Left renal pelvis (tissue), 4 donors: ENCODE data around the gene MAGEB10. TPM values are rescaled to one million over a fixed set of nuclear protein-coding genes. Genes with fewer than 3 reads are reported as not detected.
"Not testable (repeated sequence)": the region's sequence is repeated elsewhere in the genome, so short reads cannot be mapped to it uniquely, and the experiment has no call there.

Source experiments
- DNase-seq, 4 donors: peaks; one replicate each; pipeline ENCODE4 v3.0.0-alpha.2; 2013; ENCODE audit warnings: low read depth in 4 of 4, low spot score in 3 of 4
- polyA plus RNA-seq, 4 donors: library from polyadenylated mRNA; unstranded; fragments of 120-200 nt; gene quantifications; one replicate each; pipeline ENCODE4 v1.2.1, GENCODE V29; 2013; ENCODE audit not compliant: insufficient read length in 4 of 4

The MAGEB10 gene
- not detected for polyA plus RNA-seq

- DNase-seq, result no peak
Observed at GRCh38 chrX:27807690-27808089, at the start of gene MAGEB10. Gene MAGEB10, plus strand, starts transcription at chrX:27807990. Its CDS starts 13,317 bp downstream, at chrX:27821307.

GRCh38 chrX:27765718-27766117, 42.1 kb upstream of the MAGEB10 start:
- DNase-seq, result no peak

GRCh38 chrX:27767387-27767786, 40.4 kb upstream of the MAGEB10 start:
- no peak for DNase-seq

GRCh38 chrX:27775984-27776383, 31.8 kb upstream of the MAGEB10 start:
- no peak for DNase-seq

GRCh38 chrX:27796640-27797257, 11.0 kb upstream of the MAGEB10 start:
- DNase-seq, result no peak

GRCh38 chrX:27797575-27797974, 10.2 kb upstream of the MAGEB10 start:
- no peak for DNase-seq

- no peak for DNase-seq
Observed at GRCh38 chrX:27808226-27808625, 436 bp downstream of the MAGEB10 start.

GRCh38 chrX:27808991-27809859, 1.4 kb downstream of the MAGEB10 start:
- DNase-seq, result not testable (repeated sequence)

- DNase-seq, result no peak
Observed at GRCh38 chrX:27815209-27815608, 7.4 kb downstream of the MAGEB10 start.

- no peak for DNase-seq
Observed at GRCh38 chrX:27823812-27824211, 16.0 kb downstream of the MAGEB10 start.

- DNase-seq, result no peak
Observed at GRCh38 chrX:27838185-27838584, 30.4 kb downstream of the MAGEB10 start.

- DNase-seq, result no peak
Observed at GRCh38 chrX:27840881-27841280, 33.1 kb downstream of the MAGEB10 start.

- no peak for DNase-seq
Observed at GRCh38 chrX:27842859-27843258, 35.1 kb downstream of the MAGEB10 start.

- no peak for DNase-seq
Observed at GRCh38 chrX:27860337-27860736, 52.5 kb downstream of the MAGEB10 start.

- no peak for DNase-seq
Observed at GRCh38 chrX:27863809-27864208, 56.0 kb downstream of the MAGEB10 start.

Other genes starting within 250 kb of the MAGEB10 start
- not detected for gene DCAF8L2, start 217.6 kb upstream of the MAGEB10 start, polyA plus RNA-seq
- gene DCAF8L1, start 173.5 kb downstream of the MAGEB10 start, polyA plus RNA-seq, result not detected